Ishikawa (cell line): ENCODE measurements around the gene SLC22A15.

Experiments used
- CEBPB ChIP-seq: IDR thresholded peaks from 2 replicates; pipeline ENCODE4 v1.6.1; 2012
- CREB1 ChIP-seq: IDR thresholded peaks from 2 replicates; pipeline ENCODE4 v1.6.1; 2012; ENCODE audit warnings: low read depth
- EGR1 ChIP-seq: IDR thresholded peaks from 2 replicates; pipeline ENCODE4 v1.6.1; 2012
- EP300 ChIP-seq: IDR thresholded peaks from 2 replicates; pipeline ENCODE4 v1.6.1; 2012; ENCODE audit warnings: borderline replicate concordance
- FOXM1 ChIP-seq: IDR thresholded peaks from 2 replicates; pipeline ENCODE4 v1.6.1; 2012; ENCODE audit warnings: low read depth, borderline replicate concordance
- NFIC ChIP-seq: IDR thresholded peaks from 2 replicates; pipeline ENCODE4 v1.6.1; 2012
- RAD21 ChIP-seq: IDR thresholded peaks from 2 replicates; pipeline ENCODE4 v1.6.1; 2012; ENCODE audit warnings: low read depth
- TAF1 ChIP-seq: IDR thresholded peaks from 2 replicates; pipeline ENCODE4 v1.6.1; 2012; ENCODE audit warnings: low read depth, mild to moderate bottlenecking
- TCF12 ChIP-seq: IDR thresholded peaks from 2 replicates; pipeline ENCODE4 v1.6.1; 2012; ENCODE audit warnings: low read depth
- TEAD4 ChIP-seq: IDR thresholded peaks from 2 replicates; pipeline ENCODE4 v1.6.1; 2012
- YY1 ChIP-seq: IDR thresholded peaks from 2 replicates; pipeline ENCODE4 v1.6.1; 2012; ENCODE audit warnings: low read depth
- ZBTB7A ChIP-seq: IDR thresholded peaks from 2 replicates; pipeline ENCODE4 v1.6.1; 2012; ENCODE audit warnings: low read depth
- TF ChIP-seq, protein P1 (sequence below): IDR thresholded peaks from 2 replicates; pipeline ENCODE4 v1.6.1; 2012; ENCODE audit warnings: low read depth, mild to moderate bottlenecking
- TF ChIP-seq, protein P2 (sequence below): IDR thresholded peaks from 2 replicates; pipeline ENCODE4 v1.6.1; 2012
- TF ChIP-seq, protein P3 (sequence below): IDR thresholded peaks from 2 replicates; pipeline ENCODE4 v1.6.1; 2012

The SLC22A15 gene

DNA sequence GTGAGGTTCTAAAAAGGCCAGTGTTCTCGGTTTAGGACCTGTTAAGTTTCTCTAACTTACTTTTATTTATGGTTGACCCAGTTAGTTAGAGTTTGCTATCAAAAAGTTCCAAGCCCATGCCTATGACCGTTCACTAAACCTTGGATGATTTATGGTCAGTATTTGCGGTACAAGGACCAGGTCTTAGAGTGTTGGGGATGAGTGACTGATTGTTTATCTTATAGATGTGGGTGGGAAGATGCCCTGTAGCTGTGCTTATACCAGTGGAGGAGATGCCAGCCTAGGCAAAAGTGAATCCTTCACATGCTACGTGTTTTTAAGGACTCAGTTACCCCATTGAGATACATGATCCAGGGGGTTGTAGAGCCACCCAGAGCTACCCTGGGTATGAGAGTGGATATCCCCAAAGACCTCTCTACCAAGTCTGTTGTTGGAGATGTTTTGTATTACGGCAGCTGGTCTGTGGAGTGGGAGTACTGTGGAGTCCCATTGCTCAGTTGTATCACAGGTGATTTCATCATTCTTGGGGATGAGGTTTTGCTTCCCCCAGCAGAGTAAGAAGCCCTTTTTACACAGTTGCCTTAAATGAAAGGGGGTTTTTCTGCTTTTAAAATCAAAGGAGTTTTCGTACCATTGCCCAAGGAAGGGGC, 2.1 kb downstream of the SLC22A15 start:
- no peak for TF ChIP-seq TAF1

DNA sequence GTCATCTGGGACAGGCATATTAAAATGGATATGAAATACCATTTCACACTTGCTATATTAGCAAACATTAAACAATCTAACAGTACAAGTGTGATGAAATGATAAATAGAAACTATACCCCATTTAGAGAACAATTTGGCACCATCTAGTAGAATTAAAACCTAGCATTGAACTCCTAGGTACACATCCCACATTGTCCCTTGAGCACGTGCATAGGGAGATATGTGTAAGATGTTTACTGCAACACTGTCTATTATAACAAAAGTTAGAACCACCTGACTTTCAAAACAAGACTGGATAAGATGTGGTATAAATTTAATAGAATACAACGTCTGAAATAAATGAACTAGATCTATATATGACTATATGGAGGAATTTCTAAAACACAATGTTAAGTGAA, 3.8 kb downstream of the SLC22A15 start:
- TF ChIP-seq RAD21 (no peak), EP300 (no peak), TCF12 (no peak), NFIC (no peak), TAF1 (no peak), EGR1 (no peak), TEAD4 (no peak), CREB1 (no peak), FOXM1 (no peak), CEBPB (no peak), ZBTB7A (no peak)
- TF ChIP-seq, protein P1, sequence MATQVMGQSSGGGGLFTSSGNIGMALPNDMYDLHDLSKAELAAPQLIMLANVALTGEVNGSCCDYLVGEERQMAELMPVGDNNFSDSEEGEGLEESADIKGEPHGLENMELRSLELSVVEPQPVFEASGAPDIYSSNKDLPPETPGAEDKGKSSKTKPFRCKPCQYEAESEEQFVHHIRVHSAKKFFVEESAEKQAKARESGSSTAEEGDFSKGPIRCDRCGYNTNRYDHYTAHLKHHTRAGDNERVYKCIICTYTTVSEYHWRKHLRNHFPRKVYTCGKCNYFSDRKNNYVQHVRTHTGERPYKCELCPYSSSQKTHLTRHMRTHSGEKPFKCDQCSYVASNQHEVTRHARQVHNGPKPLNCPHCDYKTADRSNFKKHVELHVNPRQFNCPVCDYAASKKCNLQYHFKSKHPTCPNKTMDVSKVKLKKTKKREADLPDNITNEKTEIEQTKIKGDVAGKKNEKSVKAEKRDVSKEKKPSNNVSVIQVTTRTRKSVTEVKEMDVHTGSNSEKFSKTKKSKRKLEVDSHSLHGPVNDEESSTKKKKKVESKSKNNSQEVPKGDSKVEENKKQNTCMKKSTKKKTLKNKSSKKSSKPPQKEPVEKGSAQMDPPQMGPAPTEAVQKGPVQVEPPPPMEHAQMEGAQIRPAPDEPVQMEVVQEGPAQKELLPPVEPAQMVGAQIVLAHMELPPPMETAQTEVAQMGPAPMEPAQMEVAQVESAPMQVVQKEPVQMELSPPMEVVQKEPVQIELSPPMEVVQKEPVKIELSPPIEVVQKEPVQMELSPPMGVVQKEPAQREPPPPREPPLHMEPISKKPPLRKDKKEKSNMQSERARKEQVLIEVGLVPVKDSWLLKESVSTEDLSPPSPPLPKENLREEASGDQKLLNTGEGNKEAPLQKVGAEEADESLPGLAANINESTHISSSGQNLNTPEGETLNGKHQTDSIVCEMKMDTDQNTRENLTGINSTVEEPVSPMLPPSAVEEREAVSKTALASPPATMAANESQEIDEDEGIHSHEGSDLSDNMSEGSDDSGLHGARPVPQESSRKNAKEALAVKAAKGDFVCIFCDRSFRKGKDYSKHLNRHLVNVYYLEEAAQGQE, result no peak
- TF ChIP-seq, protein P2, sequence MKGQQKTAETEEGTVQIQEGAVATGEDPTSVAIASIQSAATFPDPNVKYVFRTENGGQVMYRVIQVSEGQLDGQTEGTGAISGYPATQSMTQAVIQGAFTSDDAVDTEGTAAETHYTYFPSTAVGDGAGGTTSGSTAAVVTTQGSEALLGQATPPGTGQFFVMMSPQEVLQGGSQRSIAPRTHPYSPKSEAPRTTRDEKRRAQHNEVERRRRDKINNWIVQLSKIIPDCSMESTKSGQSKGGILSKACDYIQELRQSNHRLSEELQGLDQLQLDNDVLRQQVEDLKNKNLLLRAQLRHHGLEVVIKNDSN, result no peak
- TF ChIP-seq, protein P3, sequence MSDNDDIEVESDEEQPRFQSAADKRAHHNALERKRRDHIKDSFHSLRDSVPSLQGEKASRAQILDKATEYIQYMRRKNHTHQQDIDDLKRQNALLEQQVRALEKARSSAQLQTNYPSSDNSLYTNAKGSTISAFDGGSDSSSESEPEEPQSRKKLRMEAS, result no peak

DNA sequence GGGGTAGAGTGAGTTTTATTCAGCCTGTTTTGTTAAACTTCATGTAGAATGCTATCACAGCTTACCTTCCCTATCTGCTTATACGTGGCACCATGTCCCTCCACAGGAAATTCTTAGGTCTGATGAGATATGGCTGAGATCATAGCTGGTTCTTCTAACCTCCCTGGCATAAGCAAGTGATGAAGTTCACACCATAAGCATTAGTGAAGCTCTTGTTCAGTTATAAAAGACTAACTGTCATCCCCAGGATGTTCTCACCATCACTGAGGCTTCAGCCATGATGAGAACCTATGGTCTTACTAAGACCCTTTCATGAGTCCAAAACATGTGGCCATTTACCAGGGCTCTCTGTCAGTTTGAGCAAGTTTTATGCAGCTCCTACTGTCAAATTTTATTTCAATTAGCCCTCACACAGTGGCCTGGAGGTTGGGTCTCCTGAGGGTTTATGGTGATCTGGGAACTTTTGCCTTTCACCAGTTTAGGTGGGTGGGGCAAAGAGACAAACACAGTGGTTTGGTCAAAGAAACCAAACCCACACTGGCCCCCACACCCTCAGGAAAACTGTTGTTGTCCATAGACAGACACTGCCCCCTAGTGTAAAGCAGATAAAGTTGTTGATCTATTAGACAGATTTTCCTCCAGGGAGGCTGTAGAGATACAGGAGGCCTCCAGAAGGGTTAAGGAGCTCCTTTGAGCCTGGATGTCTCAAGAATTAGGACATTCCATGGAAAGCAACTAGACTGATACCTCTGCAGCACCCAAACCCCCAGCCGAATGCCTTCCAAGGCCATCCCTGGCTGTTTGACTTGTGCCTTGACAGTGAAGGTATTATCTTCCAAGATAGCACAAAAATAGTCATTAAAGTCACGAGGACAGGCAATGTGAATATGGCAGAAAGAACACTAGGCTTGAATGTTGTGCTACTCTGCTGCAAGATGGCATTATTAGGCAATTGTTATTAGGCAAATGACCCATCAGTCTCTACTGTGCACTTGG, 5.0 kb downstream of the SLC22A15 start:
- TF ChIP-seq YY1, result no peak
- peak; percentile 89 for TF ChIP-seq RAD21

DNA sequence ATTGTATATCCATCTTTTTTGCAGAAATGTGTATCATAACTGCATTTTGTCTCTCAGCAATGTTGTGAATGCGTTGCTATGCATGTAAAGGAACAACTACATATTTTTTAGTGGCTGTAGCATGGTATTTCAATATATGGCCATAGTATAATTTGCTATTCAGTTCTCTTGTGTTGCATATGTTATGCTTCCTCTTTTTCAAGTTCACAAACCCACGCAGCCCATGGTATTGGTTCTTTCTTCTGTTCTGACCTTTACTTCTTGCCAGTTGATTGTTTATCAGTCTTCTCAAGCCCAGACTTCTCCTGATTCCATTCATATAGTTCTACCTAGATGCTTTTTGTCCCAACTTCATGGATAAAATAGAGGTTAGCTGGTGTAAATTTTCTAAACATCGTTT, 6.1 kb downstream of the SLC22A15 start:
- TF ChIP-seq EP300, result no peak
- no peak for TF ChIP-seq CEBPB
- TF ChIP-seq TCF12, result no peak
- no peak for TF ChIP-seq EGR1
- no peak for TF ChIP-seq CREB1
- no peak for TF ChIP-seq RAD21
- no peak for TF ChIP-seq TAF1
- TF ChIP-seq, protein P1, result no peak
- TF ChIP-seq, protein P2, result no peak
- TF ChIP-seq YY1, result no peak

DNA sequence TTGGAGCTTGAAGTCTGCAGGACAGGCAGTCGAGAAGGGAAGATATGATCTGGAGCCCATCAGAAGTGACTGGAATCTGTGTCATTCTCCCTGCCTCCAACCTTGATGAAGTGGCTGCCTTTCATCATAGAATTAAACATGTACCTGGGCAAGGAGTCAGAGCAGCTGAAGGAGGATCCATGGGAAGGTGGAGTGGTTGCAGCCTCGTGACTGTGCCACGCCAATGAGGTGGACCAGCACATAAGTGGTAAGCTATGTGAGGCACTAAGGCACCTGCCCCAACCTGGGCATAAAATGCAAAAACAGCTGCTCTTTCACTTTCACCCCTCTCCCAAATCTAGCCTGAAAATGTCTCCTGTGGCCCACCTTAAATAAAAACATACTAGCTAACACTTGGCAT, 7.3 kb downstream of the SLC22A15 start:
- TF ChIP-seq CEBPB (no peak), FOXM1 (no peak), ZBTB7A (no peak), YY1 (no peak), CREB1 (no peak), EP300 (no peak), EGR1 (no peak), TCF12 (no peak), TAF1 (no peak), NFIC (no peak), TEAD4 (no peak), RAD21 (no peak)
- TF ChIP-seq, protein P3, result no peak
- TF ChIP-seq, protein P2, result no peak
- TF ChIP-seq, protein P1, result no peak
